IMR-90 (cell line): Measurements from ENCODE around the gene PRKAG1. TPM values are rescaled to one million over a fixed set of nuclear protein-coding genes. Genes with fewer than 3 reads are reported as not detected.
A peak's percentile ranks its signal among the peaks of the same experiment; 100 is the strongest.

Experiments used
- ATAC-seq: fragments of 200-7000 bp; cut with Tn5 transposase; 2 replicates; pipeline ENCODE4 v1.9.1; 2020; ENCODE audit warnings: low read depth, mild to moderate bottlenecking, moderate library complexity
- BruUV-seq: library from RNA; stranded (reverse); fragments of 400-500 nt; replicated peaks from 2 replicates; lab custom pipeline; 2021; lab: Mats Ljungman, UMichigan
- CTCF ChIA-PET: fragments of 300-600 bp; formaldehyde crosslinking; extraction: SDS; loops from one replicate; lab custom pipeline; 2021; ENCODE audit warnings: antibody characterized with exemption; lab: Yijun Ruan, JAX
- POLR2A ChIA-PET: fragments of 300-600 bp; sonication (Branson Sonifier 250); formaldehyde crosslinking; loops from one replicate; lab custom pipeline; 2022; ENCODE audit warnings: antibody characterized with exemption; ENCODE audit not compliant: unreplicated experiment; lab: Charles Lee
- DNase-seq: peaks from one replicate; pipeline ENCODE4 v3.0.0; 2013
- H2AFZ ChIP-seq: replicated peaks from 2 replicates; pipeline ENCODE3; 2013; ENCODE audit warnings: low read length, mild to moderate bottlenecking; ENCODE audit not compliant: poor library complexity
- H2AK5ac ChIP-seq: 2 replicates; pipeline ENCODE4 v1.6.1; 2013; ENCODE audit warnings: low read depth, low read length, inconsistent platforms
- H2AK9ac ChIP-seq: replicated peaks from 2 replicates; pipeline ENCODE3; 2013; ENCODE audit warnings: mild to moderate bottlenecking, low read depth, low read length, moderate library complexity; ENCODE audit not compliant: poor library complexity
- H2BK120ac ChIP-seq: 2 replicates; pipeline ENCODE4 v1.6.1; 2013; ENCODE audit warnings: low read depth, low read length, inconsistent platforms
- H2BK15ac ChIP-seq: 3 replicates; pipeline ENCODE4 v1.6.1; 2013; ENCODE audit warnings: low read depth, low read length, inconsistent platforms
- H2BK20ac ChIP-seq: 2 replicates; pipeline ENCODE4 v1.6.1; 2013; ENCODE audit warnings: low read depth, mild to moderate bottlenecking, inconsistent platforms, low read length, moderate library complexity
- H2BK5ac ChIP-seq: 2 replicates; pipeline ENCODE4 v1.6.1; 2013; ENCODE audit warnings: mild to moderate bottlenecking, low read depth, low read length, inconsistent platforms; ENCODE audit not compliant: poor library complexity, severe bottlenecking
- H3K14ac ChIP-seq: replicated peaks from 2 replicates; pipeline ENCODE4 v1.6.1; 2013; ENCODE audit warnings: low read depth, low read length, inconsistent platforms
- H3K18ac ChIP-seq: 2 replicates; pipeline ENCODE4 v1.6.1; 2013; ENCODE audit warnings: low read depth, low read length, control low read depth
- H3K23ac ChIP-seq: 2 replicates; pipeline ENCODE4 v1.6.1; 2013; ENCODE audit warnings: low read depth, low read length, inconsistent platforms
- H3K27ac ChIP-seq: 2 replicates; pipeline ENCODE4 v1.5.1; 2013; ENCODE audit warnings: mild to moderate bottlenecking, control low read depth, low read length; ENCODE audit not compliant: insufficient read depth
- H3K27me3 ChIP-seq: 2 replicates; pipeline ENCODE4 v1.6.1; 2013; ENCODE audit warnings: low read length; ENCODE audit not compliant: control insufficient read depth, insufficient read depth
- H3K36me3 ChIP-seq: 2 replicates; pipeline ENCODE4 v1.6.1; 2013; ENCODE audit warnings: low read length, mixed read lengths; ENCODE audit not compliant: control insufficient read depth, insufficient read depth
- H3K4ac ChIP-seq: 2 replicates; pipeline ENCODE4 v1.6.1; 2013; ENCODE audit warnings: low read depth, low read length, inconsistent platforms
- H3K4me1 ChIP-seq: 2 replicates; pipeline ENCODE4 v1.6.1; 2013; ENCODE audit warnings: low read length, mixed read lengths; ENCODE audit not compliant: control insufficient read depth, insufficient read depth
- H3K4me2 ChIP-seq: 2 replicates; pipeline ENCODE4 v1.6.1; 2013; ENCODE audit warnings: low read depth, mild to moderate bottlenecking, control low read depth, low read length, moderate library complexity
- H3K4me3 ChIP-seq: 2 replicates; pipeline ENCODE4 v1.5.1; 2013; ENCODE audit warnings: low read depth, mild to moderate bottlenecking, control low read depth, low read length, moderate library complexity; ENCODE audit not compliant: insufficient read depth
- H3K56ac ChIP-seq: 2 replicates; pipeline ENCODE4 v1.6.1; 2013; ENCODE audit warnings: low read length, inconsistent platforms; ENCODE audit not compliant: insufficient read depth; ENCODE audit errors: extremely low read depth
- H3K79me1 ChIP-seq, 2 experiments: 2 replicates each; pipeline ENCODE4 v1.6.1; 2013; ENCODE audit warnings: low read length in 2 of 2, inconsistent platforms in 1 of 2, low read depth in 1 of 2
- H3K9ac ChIP-seq: 2 replicates; pipeline ENCODE4 v1.6.1; 2013; ENCODE audit warnings: low read depth, low read length, control low read depth
- H3K9me1 ChIP-seq: 2 replicates; pipeline ENCODE4 v1.6.1; 2013; ENCODE audit warnings: low read length, inconsistent platforms; ENCODE audit not compliant: insufficient read depth
- H3K9me3 ChIP-seq: 2 replicates; pipeline ENCODE4 v1.6.1; 2013; ENCODE audit warnings: low read length; ENCODE audit not compliant: control insufficient read depth, insufficient read depth
- H4K20me1 ChIP-seq: 2 replicates; pipeline ENCODE4 v1.6.1; 2013; ENCODE audit warnings: low read length, inconsistent platforms; ENCODE audit not compliant: insufficient read depth
- H4K5ac ChIP-seq: 2 replicates; pipeline ENCODE4 v1.6.1; 2013; ENCODE audit warnings: mild to moderate bottlenecking, low read depth, low read length, control low read depth
- H4K8ac ChIP-seq, 2 experiments: 2 replicates each; pipeline ENCODE4 v1.6.1; 2013; ENCODE audit warnings: low read depth in 2 of 2, low read length in 2 of 2, control low read depth in 1 of 2, inconsistent platforms in 1 of 2
- H4K91ac ChIP-seq: 2 replicates; pipeline ENCODE4 v1.6.1; 2013; ENCODE audit warnings: low read depth, low read length, inconsistent platforms; ENCODE audit not compliant: insufficient read depth
- BHLHE40 ChIP-seq: fragments of 150-350 bp; IDR thresholded peaks from 2 replicates; pipeline ENCODE4 v1.6.1; 2016; ENCODE audit warnings: mild to moderate bottlenecking, low read depth, low read length
- CEBPB ChIP-seq: IDR thresholded peaks from 2 replicates; pipeline ENCODE4 v1.6.1; 2012; ENCODE audit warnings: low read depth, low read length, improper control_type of control experiment
- CHD1 ChIP-seq: IDR thresholded peaks from 2 replicates; pipeline ENCODE4 v1.6.1; 2012; ENCODE audit warnings: low read depth, low read length, improper control_type of control experiment
- FOS ChIP-seq: fragments of 150-350 bp; IDR thresholded peaks from 2 replicates; pipeline ENCODE4 v1.6.1; 2016; ENCODE audit warnings: low read depth, low read length
- MAFK ChIP-seq: IDR thresholded peaks from 2 replicates; pipeline ENCODE4 v1.6.1; 2012; ENCODE audit warnings: low read depth, low read length, improper control_type of control experiment
- MAZ ChIP-seq: IDR thresholded peaks from 2 replicates; pipeline ENCODE4 v1.6.1; 2012; ENCODE audit warnings: low read depth, mild to moderate bottlenecking, low read length, improper control_type of control experiment, moderate library complexity, borderline replicate concordance
- MXI1 ChIP-seq: IDR thresholded peaks from 2 replicates; pipeline ENCODE4 v1.6.1; 2012; ENCODE audit warnings: low read depth, mild to moderate bottlenecking, low read length, moderate library complexity, borderline replicate concordance
- NFE2L2 ChIP-seq: fragments of 150-350 bp; IDR thresholded peaks from 2 replicates; pipeline ENCODE4 v1.6.1; 2016; ENCODE audit warnings: low read depth, mild to moderate bottlenecking, low read length
- RFX5 ChIP-seq: IDR thresholded peaks from 2 replicates; pipeline ENCODE4 v1.8.0; 2012; ENCODE audit warnings: low read depth, mild to moderate bottlenecking, low read length, moderate library complexity
- SMC3 ChIP-seq: fragments of 150-350 bp; IDR thresholded peaks from 2 replicates; pipeline ENCODE4 v1.6.1; 2016; ENCODE audit warnings: low read depth, mild to moderate bottlenecking, antibody characterized with exemption, low read length, moderate library complexity
- WGBS, 2 experiments: methylation state at CpG; one replicate each; pipeline versions ENCODE4 v1.1.5 to v1.1.7; 2013; ENCODE audit warnings: missing lambda C conversion rate in 2 of 2; ENCODE audit not compliant: insufficient read length in 1 of 2; ENCODE audit errors: extremely low coverage in 2 of 2; 5-methylcytosine and 5-hydroxymethylcytosine counted together
- dilution Hi-C: fragments of 300-500 bp; cut with HindIII; formaldehyde crosslinking; loops from one replicate; pipeline ENCODE4 v1.14.3; 2018; ENCODE audit warnings: low sequenced_read_pairs; ENCODE audit not compliant: unreplicated experiment
- in situ Hi-C: fragments of 300-500 bp; cut with MboI; formaldehyde crosslinking; loops from 3 replicates; pipeline ENCODE4 v1.14.3; 2019; ENCODE audit warnings: low sequenced_read_pairs, inconsistent platforms, mixed read lengths
- intact Hi-C: fragments of 100-400 bp; cut with micrococcal nuclease; formaldehyde crosslinking; loops from 2 replicates; pipeline ENCODE4 v1.10.0; 2022
- polyA plus RNA-seq, 3 experiments: library from polyadenylated mRNA; depleted of rRNA; stranded (reverse); fragments of >200 nt; gene quantifications; 2 replicates each; pipeline ENCODE4 v1.2.3, GENCODE V29; 2012; ENCODE audit warnings: low replicate concordance in 1 of 3
- total RNA-seq: library from RNA; depleted of rRNA; stranded (reverse); fragments of >200 nt; gene quantifications from 2 replicates; pipeline ENCODE4 v1.2.3, GENCODE V29; 2012
- TF ChIP-seq, protein P1 (sequence below): fragments of 150-350 bp; IDR thresholded peaks from 2 replicates; pipeline ENCODE4 v1.6.1; 2016; ENCODE audit warnings: low read depth, mild to moderate bottlenecking, low read length, moderate library complexity, borderline replicate concordance
- TF ChIP-seq, protein P2 (sequence below): conservative IDR thresholded peaks from 2 replicates; pipeline ENCODE4 v1.5.1; 2012; ENCODE audit warnings: mild to moderate bottlenecking, low read depth, low read length, improper control_type of control experiment
- TF ChIP-seq, protein P3 (sequence below): fragments of 150-350 bp; IDR thresholded peaks from 2 replicates; pipeline ENCODE4 v1.6.1; 2017; ENCODE audit warnings: mild to moderate bottlenecking, antibody characterized with exemption, low read length, low read depth

Gene PRKAG1
- total and polyA plus RNA-seq, 2 of the 4 experiments (the other 2 are of a cell fraction): 81.1 to 106 TPM

DNA sequence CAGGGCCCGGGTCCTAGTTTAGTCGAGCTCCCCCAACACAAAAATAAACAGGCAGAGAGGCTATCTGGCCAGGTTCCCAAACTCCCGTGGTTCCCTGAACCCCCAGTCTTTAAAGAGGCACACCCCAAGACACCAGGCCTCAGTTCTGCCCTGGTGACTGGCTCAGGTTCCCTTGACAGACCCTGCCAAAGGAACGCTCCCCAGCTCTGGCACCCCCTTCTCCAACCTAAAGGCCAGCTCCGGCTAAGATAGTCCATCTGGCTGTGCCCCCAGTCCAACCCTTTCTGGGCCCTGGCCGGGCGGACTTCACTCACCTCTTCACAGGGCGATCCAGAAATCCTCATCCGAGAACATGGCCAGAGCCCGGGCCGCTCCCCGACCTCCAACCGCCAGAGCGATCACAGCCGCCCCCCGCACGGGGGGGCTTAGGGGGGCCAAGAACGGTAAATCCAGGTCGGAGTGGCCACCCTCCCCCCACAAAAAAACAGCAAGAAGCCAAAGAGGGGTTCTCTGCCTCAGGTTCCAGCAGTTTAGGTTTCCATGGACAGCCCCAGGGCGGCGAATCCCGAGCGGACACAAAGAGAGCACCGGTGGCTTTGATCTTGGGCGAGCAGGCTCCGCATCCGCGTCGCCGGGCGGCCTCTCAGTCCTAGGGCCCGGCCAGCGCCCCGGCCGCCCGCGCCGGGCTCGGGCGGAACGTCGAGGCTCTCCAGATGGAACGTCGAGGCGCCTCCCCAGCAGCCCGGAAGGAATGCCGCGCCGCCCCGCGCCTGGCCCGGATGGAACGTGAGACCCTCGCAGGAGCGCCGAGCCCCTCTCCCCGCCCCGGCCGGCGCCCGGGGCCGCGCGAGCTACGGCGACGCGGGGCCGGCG, 41.0 kb upstream of the PRKAG1 start:
- in situ Hi-C loops: loop anchor here (5.0 kb wide), 1 partner anchor 178 kb away; no protein-coding TSS in a partner anchor
- no peak overlapping the region for H2BK15ac ChIP-seq
- peak overlapping the region; percentile 81 for H3K23ac ChIP-seq
- H3K27ac ChIP-seq: peak overlapping the region; percentile 98
- peak overlapping the region; percentile 83 for H2AK5ac ChIP-seq
- peak overlapping the region; percentile 94 for H3K9ac ChIP-seq
- 4% methylated on average over 16 of the region's 70 CpGs; no CpG with 5 or more reads in 1 of the 2 experiments for WGBS, 2 experiments
- POLR2A ChIA-PET: interaction anchor here (1.1 kb wide), 1 partner anchor 71 kb away, joined by 4 read pairs; the partner anchor contains the start of gene TUBA1B
- no peaks in the 10 kb centered on the region for H3K9me3 ChIP-seq
- peaks cover 6% of the 10 kb centered on the region for H3K36me3 ChIP-seq
- peaks cover 7% of the 10 kb centered on the region for H3K4me1 ChIP-seq
- dilution Hi-C loops: no loop called here
- H3K9me1 ChIP-seq: peaks cover 24% of the 10 kb centered on the region
- peak overlapping the region; percentile 97 for H3K4me2 ChIP-seq
- peak overlapping the region; percentile 81 for H3K4me3 ChIP-seq
- peak overlapping the region in 1 of 2 experiments; percentile 96; a peak in 3 of 4 replicates for H4K8ac ChIP-seq
- intact Hi-C loops: no loop called here
- peak; percentile 2 for ATAC-seq
- peak overlapping the region; percentile 94 for H3K4ac ChIP-seq
- DNase-seq: no peak
- H3K14ac ChIP-seq: peak overlapping the region; percentile 99
- peak overlapping the region; percentile 98 for H2AK9ac ChIP-seq
- CTCF ChIA-PET: no interaction called here
- H3K27me3 ChIP-seq: no peaks in the 10 kb centered on the region
- H2BK120ac ChIP-seq: no peak overlapping the region
- no peak overlapping the region for H2BK20ac ChIP-seq
- peak overlapping the region; percentile 100 for H2AFZ ChIP-seq
- peak overlapping the region; percentile 77 for H4K91ac ChIP-seq
- H2BK5ac ChIP-seq: peak overlapping the region; percentile 98
- H3K18ac ChIP-seq: no peak overlapping the region
- H4K5ac ChIP-seq: 0 out of 2 replicates have a peak overlapping the region, but pooled peaks have one; percentile 7
- peaks cover 15 to 59% of the 10 kb centered on the region in 2 experiments; a peak in 3 of 4 replicates for H3K79me1 ChIP-seq
- peak overlapping the region; percentile 81 for H3K56ac ChIP-seq
- no TSS peak for BruUV-seq
- peaks cover 49% of the 10 kb centered on the region for H4K20me1 ChIP-seq
- TF ChIP-seq RFX5 (no peak), MAFK (no peak), CHD1 (no peak), CEBPB (no peak), MAZ (no peak), NFE2L2 (no peak), BHLHE40 (no peak), SMC3 (no peak), FOS (no peak), MXI1 (no peak)
- TF ChIP-seq, protein P1, sequence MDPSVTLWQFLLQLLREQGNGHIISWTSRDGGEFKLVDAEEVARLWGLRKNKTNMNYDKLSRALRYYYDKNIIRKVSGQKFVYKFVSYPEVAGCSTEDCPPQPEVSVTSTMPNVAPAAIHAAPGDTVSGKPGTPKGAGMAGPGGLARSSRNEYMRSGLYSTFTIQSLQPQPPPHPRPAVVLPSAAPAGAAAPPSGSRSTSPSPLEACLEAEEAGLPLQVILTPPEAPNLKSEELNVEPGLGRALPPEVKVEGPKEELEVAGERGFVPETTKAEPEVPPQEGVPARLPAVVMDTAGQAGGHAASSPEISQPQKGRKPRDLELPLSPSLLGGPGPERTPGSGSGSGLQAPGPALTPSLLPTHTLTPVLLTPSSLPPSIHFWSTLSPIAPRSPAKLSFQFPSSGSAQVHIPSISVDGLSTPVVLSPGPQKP: no peak
- TF ChIP-seq, protein P2, sequence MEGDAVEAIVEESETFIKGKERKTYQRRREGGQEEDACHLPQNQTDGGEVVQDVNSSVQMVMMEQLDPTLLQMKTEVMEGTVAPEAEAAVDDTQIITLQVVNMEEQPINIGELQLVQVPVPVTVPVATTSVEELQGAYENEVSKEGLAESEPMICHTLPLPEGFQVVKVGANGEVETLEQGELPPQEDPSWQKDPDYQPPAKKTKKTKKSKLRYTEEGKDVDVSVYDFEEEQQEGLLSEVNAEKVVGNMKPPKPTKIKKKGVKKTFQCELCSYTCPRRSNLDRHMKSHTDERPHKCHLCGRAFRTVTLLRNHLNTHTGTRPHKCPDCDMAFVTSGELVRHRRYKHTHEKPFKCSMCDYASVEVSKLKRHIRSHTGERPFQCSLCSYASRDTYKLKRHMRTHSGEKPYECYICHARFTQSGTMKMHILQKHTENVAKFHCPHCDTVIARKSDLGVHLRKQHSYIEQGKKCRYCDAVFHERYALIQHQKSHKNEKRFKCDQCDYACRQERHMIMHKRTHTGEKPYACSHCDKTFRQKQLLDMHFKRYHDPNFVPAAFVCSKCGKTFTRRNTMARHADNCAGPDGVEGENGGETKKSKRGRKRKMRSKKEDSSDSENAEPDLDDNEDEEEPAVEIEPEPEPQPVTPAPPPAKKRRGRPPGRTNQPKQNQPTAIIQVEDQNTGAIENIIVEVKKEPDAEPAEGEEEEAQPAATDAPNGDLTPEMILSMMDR: no peak
- TF ChIP-seq, protein P3, sequence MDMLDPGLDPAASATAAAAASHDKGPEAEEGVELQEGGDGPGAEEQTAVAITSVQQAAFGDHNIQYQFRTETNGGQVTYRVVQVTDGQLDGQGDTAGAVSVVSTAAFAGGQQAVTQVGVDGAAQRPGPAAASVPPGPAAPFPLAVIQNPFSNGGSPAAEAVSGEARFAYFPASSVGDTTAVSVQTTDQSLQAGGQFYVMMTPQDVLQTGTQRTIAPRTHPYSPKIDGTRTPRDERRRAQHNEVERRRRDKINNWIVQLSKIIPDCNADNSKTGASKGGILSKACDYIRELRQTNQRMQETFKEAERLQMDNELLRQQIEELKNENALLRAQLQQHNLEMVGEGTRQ: no peak
